Natural killer cell (primary cell): Measurements from ENCODE around the gene ZBTB7A. TPM values are rescaled to one million over a fixed set of nuclear protein-coding genes. Genes with fewer than 3 reads are reported as not detected.
A peak's percentile ranks its signal among the peaks of the same experiment; 100 is the strongest.

Source experiments
- ATAC-seq, 3 donors: fragments of 150-1000 bp in 2 of 3; fragments of 200-7000 bp in 1 of 3; cut with Tn5 transposase; 1 replicate in 1 of 3; 2 replicates in 2 of 3; pipeline ENCODE4 v1.10.0; 2021; ENCODE audit warnings: mild to moderate bottlenecking in 2 of 3, moderate library complexity in 2 of 3
- DNase-seq, 2 donors: peaks; one replicate each; pipeline versions ENCODE4 v3.0.0 to v3.0.0-alpha.2; 2013 to 2021; ENCODE audit warnings: mixed read lengths in 1 of 2
- H3K27ac ChIP-seq: one replicate; pipeline ENCODE4 v1.5.1; 2013; ENCODE audit warnings: mild to moderate bottlenecking, low read length
- H3K27me3 ChIP-seq: one replicate; pipeline ENCODE4 v1.6.1; 2013; ENCODE audit warnings: low read length; ENCODE audit not compliant: control insufficient read depth, insufficient read depth
- H3K36me3 ChIP-seq: one replicate; pipeline ENCODE4 v1.6.1; 2013; ENCODE audit warnings: low read length; ENCODE audit not compliant: control insufficient read depth, insufficient read depth
- H3K4me1 ChIP-seq: one replicate; pipeline ENCODE4 v1.6.1; 2013; ENCODE audit warnings: low read length; ENCODE audit not compliant: control insufficient read depth, insufficient read depth
- H3K4me3 ChIP-seq: one replicate; pipeline ENCODE4 v1.5.1; 2013; ENCODE audit warnings: low read length
- H3K9me3 ChIP-seq: one replicate; pipeline ENCODE4 v1.6.1; 2013; ENCODE audit warnings: low read length; ENCODE audit not compliant: control insufficient read depth, insufficient read depth
- H3K27ac Mint-ChIP-seq, 2 donors: one replicate each; pipeline ENCODE4 v1.8.0; 2022; ENCODE audit warnings: mild to moderate bottlenecking in 2 of 2, mixed read lengths in 2 of 2, moderate library complexity in 1 of 2
- H3K27me3 Mint-ChIP-seq, 2 donors: one replicate each; pipeline ENCODE4 v1.8.0; 2022; ENCODE audit warnings: low read depth in 2 of 2, mixed read lengths in 2 of 2
- H3K36me3 Mint-ChIP-seq: one replicate; pipeline ENCODE4 v1.8.0; 2022; ENCODE audit warnings: mixed read lengths
- H3K4me1 Mint-ChIP-seq, 2 donors: one replicate each; pipeline ENCODE4 v1.8.0; 2022; ENCODE audit warnings: mixed read lengths in 2 of 2
- H3K4me3 Mint-ChIP-seq: one replicate; pipeline ENCODE4 v1.8.0; 2022; ENCODE audit warnings: mild to moderate bottlenecking, moderate library complexity, mixed read lengths
- H3K9me3 Mint-ChIP-seq, 2 donors: one replicate each; pipeline ENCODE4 v1.8.0; 2022; ENCODE audit warnings: mixed read lengths in 2 of 2
- WGBS: methylation state at CpG from one replicate; pipeline ENCODE4 v1.1.7; 2013; ENCODE audit warnings: missing lambda C conversion rate; ENCODE audit not compliant: insufficient coverage; 5-methylcytosine and 5-hydroxymethylcytosine counted together
- intact Hi-C: fragments of 100-400 bp; cut with micrococcal nuclease; formaldehyde crosslinking; loops from one replicate; pipeline ENCODE4 v1.14.2; 2022
- total RNA-seq, 4 donors: library from RNA; stranded (reverse); fragments of 120-200 nt in 1 of 4; gene quantifications; one replicate each; pipeline versions ENCODE4 v1.2.3 to v1.2.4, GENCODE V29; 2013 to 2022
- TF ChIP-seq, protein P1 (sequence below): fragments of 200-600 bp; IDR thresholded peaks from one replicate; pipeline ENCODE4 v1.8.0; 2022; ENCODE audit warnings: antibody characterized with exemption

The ZBTB7A gene
- total RNA-seq, 3 donors from 2014 or later (not counting 1 experiment from before 2014, with no cell fraction given), result 81.6 to 97.7 (median 82.9) TPM

DNA sequence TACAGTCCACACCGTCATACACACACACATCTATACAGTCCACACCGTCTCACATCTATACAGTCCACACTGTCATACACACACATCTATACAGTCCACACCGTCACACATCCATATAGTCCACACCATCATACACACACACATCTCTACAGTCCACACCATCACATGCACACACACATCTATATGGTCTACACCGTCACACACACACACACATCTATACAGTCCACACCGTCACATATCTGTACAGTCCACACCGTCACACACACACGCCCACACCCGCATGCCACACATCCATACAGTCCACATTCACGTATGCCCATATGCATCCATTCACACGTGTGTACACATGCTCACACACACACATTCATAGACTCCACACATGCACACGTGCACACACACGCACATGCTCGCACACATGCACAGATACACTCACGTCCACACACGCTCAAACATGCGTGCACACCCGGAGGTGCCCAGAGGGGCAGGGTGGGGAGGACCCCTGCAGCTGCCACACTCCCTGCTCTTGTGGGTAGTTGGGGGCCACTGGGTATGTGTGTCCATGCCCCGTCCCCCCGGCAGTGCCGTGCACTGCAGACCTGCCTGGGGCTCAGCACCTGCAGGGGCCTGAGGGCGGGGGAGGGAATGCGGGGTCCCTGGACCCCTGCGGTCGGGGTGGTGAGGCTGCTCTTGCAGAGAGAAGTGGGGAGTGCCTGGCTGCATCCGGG, 30.0 kb downstream of the ZBTB7A start:
- Mint-ChIP-seq H3K27me3 (no peaks in the 10 kb centered on the region), H3K4me1 (peaks cover 0 to 11% of the 10 kb centered on the region in 2 donors), H3K27ac (no peak overlapping the region), H3K4me3 (no peak overlapping the region), H3K36me3 (no peaks in the 10 kb centered on the region), H3K9me3 (no peaks in the 10 kb centered on the region)
- TF ChIP-seq, protein P1, sequence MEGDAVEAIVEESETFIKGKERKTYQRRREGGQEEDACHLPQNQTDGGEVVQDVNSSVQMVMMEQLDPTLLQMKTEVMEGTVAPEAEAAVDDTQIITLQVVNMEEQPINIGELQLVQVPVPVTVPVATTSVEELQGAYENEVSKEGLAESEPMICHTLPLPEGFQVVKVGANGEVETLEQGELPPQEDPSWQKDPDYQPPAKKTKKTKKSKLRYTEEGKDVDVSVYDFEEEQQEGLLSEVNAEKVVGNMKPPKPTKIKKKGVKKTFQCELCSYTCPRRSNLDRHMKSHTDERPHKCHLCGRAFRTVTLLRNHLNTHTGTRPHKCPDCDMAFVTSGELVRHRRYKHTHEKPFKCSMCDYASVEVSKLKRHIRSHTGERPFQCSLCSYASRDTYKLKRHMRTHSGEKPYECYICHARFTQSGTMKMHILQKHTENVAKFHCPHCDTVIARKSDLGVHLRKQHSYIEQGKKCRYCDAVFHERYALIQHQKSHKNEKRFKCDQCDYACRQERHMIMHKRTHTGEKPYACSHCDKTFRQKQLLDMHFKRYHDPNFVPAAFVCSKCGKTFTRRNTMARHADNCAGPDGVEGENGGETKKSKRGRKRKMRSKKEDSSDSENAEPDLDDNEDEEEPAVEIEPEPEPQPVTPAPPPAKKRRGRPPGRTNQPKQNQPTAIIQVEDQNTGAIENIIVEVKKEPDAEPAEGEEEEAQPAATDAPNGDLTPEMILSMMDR, result no peak
- Histone ChIP-seq H3K36me3 (peaks cover 36% of the 10 kb centered on the region), H3K4me1 (no peaks in the 10 kb centered on the region), H3K4me3 (no peak overlapping the region), H3K27ac (no peak overlapping the region), H3K9me3 (no peaks in the 10 kb centered on the region), H3K27me3 (no peaks in the 10 kb centered on the region)
- 96% methylated on average over 25 of the region's 25 CpGs for WGBS
- no peak for DNase-seq
- ATAC-seq, result peak in 1 of 3 donors; percentile 24
- intact Hi-C loops, result no loop called here

DNA sequence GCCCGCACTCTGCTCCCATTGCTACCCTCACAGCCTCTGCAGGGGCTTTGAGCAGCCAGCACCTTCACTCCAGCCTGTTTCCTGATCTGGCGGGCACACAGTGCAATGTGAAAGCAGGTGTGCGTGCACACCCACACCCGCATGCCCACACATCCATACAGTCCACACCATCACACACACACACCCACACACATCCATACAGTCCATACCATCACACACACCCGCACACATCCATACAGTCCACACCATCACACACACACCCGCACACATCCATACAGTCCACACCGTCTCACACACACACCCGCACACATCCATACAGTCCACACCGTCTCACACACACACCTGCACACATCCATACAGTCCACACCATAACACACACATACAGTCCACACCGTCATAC, 31.1 kb downstream of the ZBTB7A start:
- ATAC-seq, result peak in 1 of 3 donors; percentile 39
- Histone ChIP-seq H3K27ac (no peak overlapping the region), H3K27me3 (no peaks in the 10 kb centered on the region), H3K4me1 (no peaks in the 10 kb centered on the region), H3K4me3 (no peak overlapping the region), H3K9me3 (no peaks in the 10 kb centered on the region), H3K36me3 (peaks cover 39% of the 10 kb centered on the region)
- Mint-ChIP-seq H3K27me3 (no peaks in the 10 kb centered on the region), H3K4me1 (peaks cover 0 to 14% of the 10 kb centered on the region in 2 donors), H3K4me3 (no peak overlapping the region), H3K27ac (no peak overlapping the region), H3K36me3 (no peaks in the 10 kb centered on the region), H3K9me3 (no peaks in the 10 kb centered on the region)
- intact Hi-C loops, result no loop called here
- TF ChIP-seq, protein P1, result no peak
- DNase-seq, result no peak
- 82% methylated on average over 9 of the region's 10 CpGs for WGBS

DNA sequence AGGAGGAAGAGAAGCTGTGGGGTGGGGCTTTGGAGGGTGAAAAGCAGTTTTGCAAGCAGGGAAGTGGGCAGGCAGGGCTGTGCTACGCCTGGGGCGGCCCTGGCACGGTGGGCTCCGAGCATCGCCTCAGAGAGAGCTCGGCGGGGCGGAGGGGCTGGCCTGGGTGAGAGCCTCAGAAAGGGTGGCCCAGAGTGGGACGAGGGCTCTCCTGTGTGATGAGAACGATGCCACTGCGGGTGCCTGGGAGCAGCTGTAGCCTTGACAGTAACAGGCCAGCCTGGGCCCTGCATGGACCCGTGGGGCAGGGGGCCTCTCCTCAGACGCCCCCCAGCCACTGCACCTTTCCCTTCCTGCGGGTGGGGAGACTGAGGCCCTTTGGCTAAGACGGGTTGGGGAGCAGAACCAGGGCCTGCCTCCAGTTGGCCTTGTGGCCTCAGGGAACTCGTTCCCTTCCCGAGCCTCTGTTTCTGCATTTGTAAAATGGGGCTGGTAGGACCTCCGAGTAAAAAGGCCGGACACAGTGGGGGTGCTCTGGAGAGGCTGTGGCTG, 31.6 kb downstream of the ZBTB7A start:
- intact Hi-C loops, result no loop called here
- peaks cover 39% of the 10 kb centered on the region for H3K36me3 ChIP-seq
- Mint-ChIP-seq H3K27ac (no peak overlapping the region), H3K4me3 (no peak overlapping the region), H3K4me1 (peaks cover 0 to 9% of the 10 kb centered on the region in 2 donors), H3K36me3 (no peaks in the 10 kb centered on the region), H3K27me3 (no peaks in the 10 kb centered on the region), H3K9me3 (no peaks in the 10 kb centered on the region)
- DNase-seq (no peak), ATAC-seq (no peak)
- no peak overlapping the region for H3K27ac ChIP-seq
- H3K4me1 ChIP-seq, result no peaks in the 10 kb centered on the region
- no peaks in the 10 kb centered on the region for H3K27me3 ChIP-seq
- WGBS, result 96% methylated on average over 19 of the region's 19 CpGs
- TF ChIP-seq, protein P1, result no peak
- H3K4me3 ChIP-seq, result no peak overlapping the region
- no peaks in the 10 kb centered on the region for H3K9me3 ChIP-seq
